ENCODE measurements around the gene MAP3K3.

GRCh38 chr17:63579633-63580032 lies 42.6 kb upstream of the MAP3K3 start:
- no peak for TF ChIP-seq POLR2A (IDR thresholded peaks at IDR 0.05; ENCODE audit: low read depth, low read length)
- TF ChIP-seq POLR2AphosphoS5 (IDR thresholded peaks at IDR 0.05; ENCODE audit: low read depth, low read length), result no peak
- TF ChIP-seq TAF1 (IDR thresholded peaks at IDR 0.05; ENCODE audit: borderline replicate concordance, low read depth, low read length), result no peak
